Activated naive CD4-positive, alpha-beta T cell treated with anti-CD3 and anti-CD28 coated beads, Interleukin-2, amount 50 U/mL, for 16 hours (primary cell): Measurements from ENCODE around the gene RPTN.

Experiments
- DNase-seq: peaks from one replicate; pipeline ENCODE4 v3.0.0-alpha.2; 2020

RPTN gene, protein sequence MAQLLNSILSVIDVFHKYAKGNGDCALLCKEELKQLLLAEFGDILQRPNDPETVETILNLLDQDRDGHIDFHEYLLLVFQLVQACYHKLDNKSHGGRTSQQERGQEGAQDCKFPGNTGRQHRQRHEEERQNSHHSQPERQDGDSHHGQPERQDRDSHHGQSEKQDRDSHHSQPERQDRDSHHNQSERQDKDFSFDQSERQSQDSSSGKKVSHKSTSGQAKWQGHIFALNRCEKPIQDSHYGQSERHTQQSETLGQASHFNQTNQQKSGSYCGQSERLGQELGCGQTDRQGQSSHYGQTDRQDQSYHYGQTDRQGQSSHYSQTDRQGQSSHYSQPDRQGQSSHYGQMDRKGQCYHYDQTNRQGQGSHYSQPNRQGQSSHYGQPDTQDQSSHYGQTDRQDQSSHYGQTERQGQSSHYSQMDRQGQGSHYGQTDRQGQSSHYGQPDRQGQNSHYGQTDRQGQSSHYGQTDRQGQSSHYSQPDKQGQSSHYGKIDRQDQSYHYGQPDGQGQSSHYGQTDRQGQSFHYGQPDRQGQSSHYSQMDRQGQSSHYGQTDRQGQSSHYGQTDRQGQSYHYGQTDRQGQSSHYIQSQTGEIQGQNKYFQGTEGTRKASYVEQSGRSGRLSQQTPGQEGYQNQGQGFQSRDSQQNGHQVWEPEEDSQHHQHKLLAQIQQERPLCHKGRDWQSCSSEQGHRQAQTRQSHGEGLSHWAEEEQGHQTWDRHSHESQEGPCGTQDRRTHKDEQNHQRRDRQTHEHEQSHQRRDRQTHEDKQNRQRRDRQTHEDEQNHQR

DNA sequence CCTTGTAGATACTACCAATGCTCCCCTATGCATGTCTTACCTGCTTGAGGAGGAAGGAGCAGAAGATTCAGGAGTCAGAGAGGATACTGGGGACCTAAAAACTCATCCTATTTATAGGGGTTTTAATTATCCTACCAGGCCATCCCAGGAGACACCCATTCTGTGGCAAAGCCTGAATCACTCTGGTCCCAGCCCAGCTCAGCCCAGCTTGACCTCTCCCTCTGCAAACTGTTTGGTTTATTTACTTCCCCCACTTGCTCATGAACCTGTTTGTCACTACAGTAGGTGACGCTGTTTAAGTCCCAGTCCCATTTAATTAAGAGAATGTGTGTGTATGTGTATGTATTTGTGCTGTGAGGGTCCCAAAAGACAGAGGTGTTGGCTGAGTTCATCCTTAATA lies at the start of gene RPTN:
Gene RPTN (minus strand): TSS at position 85 of the 400 bp plus-strand sequence. CDS start 1,339 bp downstream, outside the sequence.
- no peak for DNase-seq

DNA sequence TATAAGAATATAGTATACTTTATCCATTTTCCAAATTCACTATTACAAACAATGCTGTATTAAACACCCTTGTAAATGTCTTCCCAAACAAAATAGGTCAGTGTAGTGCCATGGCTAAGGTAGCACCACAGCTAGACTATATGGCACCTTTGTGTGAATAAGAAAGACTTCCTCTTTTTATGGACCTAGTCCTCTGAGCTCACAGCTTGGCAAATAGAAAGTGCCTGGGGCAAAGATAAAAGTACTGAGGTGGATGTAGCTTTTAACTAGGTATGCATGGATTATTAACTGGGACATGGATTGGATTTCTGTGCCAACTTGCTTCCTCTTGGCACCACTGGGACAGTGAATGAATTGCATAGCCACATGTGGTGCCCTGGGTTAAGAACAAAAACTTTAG lies 40.0 kb upstream of the RPTN start:
- no peak for DNase-seq

DNA sequence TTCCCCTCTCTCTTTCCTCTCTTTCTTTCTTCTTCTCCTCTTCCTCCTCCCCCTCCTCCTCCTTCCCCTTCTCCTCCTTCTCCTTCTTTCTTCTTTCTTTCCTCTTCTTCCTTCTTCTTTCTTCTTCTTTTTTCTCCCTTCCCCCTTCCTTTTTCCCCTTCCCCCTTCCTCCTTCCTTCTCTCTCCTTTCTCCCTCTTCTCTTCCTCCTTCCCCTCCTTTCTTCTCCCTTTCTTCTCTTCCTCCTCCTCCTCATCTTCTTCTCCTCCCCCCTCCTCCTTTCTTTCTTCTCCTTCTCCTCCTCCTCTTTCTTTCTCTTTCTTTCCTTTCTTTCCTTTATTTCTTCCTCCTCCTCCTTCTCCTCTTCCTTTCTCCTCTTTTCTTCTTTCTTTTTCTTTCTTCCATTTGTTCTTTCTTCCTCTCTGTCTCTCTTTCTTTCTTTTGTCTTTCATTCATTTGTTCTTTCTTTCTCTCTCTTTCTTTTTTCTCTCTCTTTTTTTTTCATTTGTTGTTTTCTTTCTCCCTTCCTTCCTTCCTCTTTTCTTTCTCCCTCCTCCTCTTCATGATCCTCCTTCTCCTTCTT lies 38.4 kb upstream of the RPTN start:
- DNase-seq, result no peak

DNA sequence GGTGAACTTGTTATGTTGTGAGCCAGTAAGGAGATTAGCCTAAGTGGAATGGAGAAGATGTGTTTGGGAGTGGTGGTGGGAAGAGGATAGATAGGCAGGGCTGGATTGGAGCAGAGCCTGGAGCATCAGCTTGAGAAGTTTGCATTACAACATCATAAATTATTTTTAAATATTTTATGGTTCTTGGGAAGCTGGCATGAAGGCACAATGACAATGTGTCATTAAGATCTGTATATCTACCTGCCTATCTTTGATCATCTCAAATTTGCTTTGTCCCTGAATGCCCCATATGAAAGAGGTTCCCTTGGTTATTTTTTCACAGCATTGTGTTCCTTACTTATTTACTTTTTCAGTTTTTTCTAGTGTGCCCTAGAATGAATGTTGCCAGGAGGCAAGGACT lies 32.7 kb upstream of the RPTN start:
- no peak for DNase-seq

DNA sequence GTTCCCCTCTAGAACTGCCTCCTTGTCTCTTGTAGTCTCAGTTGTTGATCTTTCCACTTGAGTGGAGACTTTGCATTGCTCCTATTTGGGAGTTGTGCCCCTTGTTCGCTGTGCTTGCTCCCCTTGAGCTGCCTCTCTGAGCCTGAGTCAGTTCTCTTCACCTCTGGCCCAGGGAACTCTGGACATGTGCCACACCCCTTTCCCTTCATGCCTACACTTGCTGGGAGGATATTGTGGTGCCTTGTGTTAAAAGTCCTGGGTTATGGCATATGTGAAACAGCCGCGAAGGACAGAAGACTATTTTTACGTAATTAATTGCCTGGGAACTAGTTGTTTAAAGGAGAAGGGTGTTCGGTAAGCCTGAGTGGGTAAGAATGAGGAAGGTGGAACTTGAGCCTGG lies 32.2 kb upstream of the RPTN start:
- DNase-seq, result no peak

DNA sequence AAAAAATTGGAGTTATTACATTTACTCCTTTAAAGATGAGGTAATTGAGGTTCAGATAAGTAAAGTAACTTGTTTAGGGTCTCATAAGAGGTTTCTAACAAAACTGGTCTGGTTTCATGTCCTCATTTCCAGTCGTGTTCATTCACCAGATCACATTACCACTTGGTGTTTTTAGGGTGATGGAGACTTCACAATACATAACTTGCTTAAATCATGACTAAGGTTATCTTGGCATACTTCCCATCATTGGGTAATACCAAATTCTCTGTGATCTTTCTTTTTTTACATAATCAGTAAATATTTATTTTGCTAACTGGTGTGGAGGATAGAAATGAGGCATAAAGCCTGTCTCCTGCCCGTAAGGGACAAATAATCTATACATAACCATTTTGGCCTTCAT lies 31.6 kb upstream of the RPTN start:
- no peak for DNase-seq

DNA sequence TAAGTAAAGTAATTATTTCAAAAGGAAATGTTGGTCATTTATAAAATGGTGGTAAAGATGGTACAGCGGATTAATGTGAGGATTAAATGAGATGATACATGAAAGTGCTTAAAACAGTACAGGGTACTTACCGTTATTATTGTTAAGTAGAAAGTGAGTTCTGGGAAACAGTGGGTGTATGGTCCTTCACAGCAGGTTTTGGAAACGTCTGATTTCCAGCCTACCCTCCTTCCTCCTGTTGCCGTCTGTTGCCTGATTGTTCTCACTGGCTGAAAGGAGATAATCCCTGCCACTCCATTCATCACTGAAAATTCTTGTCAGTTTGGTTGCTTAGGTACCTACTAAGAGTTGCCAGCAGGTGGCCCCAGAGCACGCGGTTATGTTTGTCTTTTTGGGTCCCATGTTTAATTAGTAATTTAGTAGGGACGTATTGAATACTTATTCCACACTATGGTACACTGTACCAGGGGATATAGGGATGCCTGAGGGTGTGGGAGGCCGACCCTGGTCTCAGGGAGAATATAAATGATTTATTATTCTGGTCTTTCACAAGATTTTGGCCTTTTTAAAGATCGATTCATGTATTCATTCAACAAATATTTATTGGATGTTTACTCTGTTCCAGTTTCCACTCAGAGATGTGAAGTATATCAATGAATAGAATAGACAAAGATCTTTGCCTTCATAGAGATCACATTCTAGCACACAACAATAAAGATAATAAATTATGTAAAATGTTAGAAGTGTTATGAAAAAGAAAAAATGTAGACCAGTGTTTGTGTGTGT lies 30.8 kb upstream of the RPTN start:
- peak; percentile 74 for DNase-seq

DNA sequence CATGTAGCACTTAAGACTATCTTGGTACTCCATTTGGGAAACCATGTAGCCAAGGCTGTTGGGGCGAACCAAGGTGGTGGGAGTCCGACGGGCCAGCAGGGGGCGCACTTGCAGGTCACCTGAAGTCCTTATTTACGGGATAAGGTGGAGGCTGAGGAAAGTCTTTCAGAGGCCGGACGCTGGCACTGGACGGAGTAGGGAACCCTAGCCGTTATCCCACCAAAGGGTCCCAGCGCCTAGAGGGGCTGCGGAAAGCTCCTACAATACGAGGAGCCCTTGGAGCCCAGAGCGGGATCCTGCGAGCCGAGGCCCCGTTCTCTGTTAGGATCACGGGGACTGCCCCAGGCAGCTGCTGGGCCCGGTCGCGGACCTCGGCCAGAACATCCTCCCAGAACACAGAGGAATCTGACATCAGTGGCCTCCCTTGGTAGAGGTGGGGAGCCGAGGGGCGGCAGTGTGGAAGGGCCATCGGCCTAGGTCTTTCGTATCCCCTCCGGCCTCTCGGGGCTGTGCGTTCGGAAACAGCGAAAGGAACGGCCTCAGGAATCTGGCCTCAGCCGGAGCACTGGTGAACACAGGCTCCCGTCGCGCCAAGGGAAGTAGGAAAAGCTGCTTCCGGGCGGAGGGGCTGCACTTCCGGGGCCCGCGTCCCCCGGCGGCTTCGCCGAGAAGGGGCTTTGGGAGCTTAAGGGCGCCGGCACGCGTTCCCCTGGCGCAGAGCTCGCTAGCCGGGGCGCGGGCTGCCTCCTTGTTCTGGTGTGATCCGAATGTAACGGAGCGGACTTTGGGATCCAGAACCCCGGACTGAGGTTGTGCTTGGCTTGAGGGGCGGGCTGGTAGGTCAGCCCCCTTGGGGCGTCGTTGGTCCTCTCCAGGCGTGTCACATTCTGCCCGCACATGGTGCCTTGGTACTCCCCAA lies 29.9 kb upstream of the RPTN start:
- peak; percentile 79 for DNase-seq

DNA sequence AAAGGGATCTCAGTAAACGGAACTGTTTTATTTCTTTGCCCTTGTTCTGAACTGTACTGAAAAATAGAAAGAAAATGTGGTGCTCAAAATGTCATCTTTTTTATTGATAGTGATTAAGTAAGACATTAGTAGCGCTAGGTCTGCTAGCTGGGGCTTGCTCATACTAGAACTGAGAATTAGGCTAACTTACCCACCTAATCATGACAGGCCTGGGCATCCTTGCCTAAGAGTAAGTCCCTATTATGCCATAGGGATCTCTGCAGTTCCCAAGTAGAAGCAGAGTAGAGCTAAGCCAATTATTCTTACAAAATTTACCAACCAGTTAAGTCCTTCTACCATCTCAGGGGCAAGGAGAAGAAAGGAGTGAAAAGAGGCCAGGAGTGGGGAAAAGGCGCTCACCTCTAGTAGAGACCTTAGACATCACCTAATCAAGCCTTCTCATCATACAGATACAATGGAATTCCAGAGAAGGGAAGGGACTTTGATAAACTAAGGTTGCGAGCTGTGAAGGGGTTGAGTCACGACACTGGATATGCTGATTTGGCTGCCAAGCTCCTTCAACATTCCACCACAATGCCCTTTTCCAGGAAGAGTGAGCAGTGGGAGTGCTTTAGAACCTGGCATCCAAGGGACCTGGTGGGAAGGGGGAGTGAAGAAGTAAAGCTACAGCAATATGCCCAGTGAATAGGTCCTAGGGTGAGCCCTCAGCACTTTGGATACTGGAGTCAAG lies 27.7 kb upstream of the RPTN start:
- no peak for DNase-seq

DNA sequence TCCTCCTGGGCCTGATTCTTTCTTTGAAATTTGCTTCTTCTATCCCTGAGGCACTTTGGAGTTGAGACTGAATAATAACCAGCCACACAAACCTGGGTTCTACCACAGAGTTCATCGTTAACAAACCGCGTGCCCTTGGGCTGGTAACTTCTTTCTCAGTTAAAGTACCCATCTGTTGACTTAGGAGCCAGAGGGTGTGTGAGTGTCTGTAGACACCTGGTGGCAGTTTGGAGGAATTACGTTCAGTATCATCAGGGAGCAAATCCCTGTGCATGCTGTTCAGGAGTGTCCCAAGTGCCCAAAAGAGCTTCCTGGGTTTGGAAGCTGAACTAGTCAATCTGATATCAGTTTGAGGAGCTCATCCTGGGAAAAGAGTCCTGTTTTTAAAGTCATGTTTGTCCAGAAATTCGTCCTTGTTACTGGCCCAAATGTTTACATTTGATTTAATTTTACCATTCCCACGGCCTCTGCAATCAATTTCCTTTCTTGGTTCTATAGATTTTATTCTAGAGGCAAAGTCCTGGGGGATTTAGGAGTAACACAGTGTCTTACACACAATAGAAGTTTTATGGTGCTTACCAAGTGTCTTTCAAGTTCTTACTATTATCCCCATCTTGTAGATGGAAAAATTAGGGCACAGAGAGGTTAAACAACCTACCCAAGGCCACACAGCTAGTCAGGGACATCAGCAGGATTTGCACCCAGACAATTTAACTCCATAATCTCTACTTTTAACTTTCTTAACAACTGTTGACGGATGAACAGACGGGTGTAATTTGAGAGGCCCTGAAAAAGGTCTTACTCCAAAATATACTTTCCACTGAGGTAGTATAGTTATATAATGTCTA lies 26.7 kb upstream of the RPTN start:
- DNase-seq, result peak; percentile 16

DNA sequence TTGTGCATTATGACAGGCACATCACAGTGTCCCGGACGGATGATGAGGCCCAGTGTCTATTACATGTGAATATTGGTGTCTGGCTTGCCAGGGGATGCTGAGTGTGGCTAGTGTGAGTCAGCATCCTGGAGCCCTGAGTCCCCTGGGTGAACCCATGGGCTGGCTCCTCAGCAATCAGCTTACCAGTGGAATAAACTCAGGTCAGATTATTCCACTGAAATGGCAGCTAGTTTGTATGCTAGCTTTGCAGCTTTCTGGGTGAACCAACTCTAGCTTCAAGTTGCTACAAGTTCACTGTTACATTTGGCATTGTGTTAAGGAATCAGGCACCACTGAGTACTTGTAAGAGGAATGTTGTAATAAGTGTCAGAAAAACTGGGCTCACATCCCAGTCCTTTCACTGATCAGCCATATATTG lies 23.9 kb upstream of the RPTN start:
- no peak for DNase-seq

DNA sequence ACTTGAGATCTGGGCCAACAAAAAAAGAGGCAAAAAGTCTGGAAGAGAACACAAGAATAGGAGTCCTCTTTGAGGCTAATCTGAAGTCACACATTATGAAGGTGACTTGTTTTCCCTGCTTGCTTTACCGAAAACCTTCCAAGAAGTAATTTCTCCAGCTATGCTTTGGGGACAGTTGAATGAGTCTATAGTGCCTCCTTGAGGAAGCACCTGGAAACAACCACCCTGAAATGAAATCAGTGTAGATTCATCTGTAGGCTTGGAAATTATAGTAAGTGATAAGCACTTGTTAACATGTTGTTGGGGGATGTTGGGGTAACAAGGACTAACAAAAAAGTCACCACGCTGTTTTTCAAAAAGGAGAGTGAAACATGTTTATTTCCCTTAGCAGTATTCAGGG lies 23.4 kb upstream of the RPTN start:
- no peak for DNase-seq

DNA sequence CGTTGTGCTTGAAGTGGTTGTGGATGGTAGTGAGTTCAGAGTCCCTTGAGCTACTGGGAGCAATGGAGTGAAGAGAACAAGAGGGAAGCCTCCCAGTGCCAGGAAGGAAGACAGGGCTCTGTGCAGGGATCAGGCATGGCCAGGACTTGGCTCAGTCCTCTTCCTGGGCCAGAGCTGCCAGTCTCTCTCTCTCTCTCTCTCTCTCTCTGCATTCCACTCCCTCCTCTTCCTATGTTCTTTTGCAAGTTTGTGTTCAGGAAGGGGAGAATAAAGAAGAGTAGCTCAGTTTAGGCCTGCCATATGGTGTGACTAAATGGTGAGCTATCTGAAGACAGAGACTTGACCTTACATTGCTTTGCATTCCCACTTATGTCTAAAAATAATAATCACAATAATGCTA lies 20.5 kb upstream of the RPTN start:
- DNase-seq, result no peak

DNA sequence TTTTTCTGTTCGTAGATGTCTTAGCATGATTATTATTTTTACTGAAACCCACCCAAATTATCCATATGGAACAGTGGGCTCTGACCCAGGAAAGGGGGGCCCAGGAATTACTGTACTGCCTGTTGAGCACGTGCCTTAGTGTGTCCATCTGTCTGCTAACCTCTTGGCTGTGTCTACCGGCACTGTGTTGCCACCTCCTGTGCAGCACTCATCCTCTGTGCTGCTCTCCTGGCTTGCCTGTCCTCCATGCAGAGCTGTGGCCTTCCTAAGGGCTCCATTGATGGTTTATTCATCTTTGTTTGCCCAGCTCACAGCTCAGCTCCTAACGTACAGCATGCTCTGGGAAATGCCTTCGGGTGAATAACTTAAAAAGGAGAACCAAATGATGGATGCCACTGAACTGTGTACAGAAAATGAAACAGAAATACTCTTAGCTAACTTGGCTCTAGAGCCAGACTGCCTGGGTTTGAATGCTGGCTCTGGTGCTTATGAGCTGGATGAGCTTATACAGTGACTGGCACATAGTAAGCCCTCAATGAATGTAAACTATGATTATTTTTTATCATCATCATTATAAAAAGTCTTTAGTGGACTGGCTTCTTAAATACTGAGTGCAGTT lies 11.4 kb upstream of the RPTN start:
- DNase-seq, result no peak

DNA sequence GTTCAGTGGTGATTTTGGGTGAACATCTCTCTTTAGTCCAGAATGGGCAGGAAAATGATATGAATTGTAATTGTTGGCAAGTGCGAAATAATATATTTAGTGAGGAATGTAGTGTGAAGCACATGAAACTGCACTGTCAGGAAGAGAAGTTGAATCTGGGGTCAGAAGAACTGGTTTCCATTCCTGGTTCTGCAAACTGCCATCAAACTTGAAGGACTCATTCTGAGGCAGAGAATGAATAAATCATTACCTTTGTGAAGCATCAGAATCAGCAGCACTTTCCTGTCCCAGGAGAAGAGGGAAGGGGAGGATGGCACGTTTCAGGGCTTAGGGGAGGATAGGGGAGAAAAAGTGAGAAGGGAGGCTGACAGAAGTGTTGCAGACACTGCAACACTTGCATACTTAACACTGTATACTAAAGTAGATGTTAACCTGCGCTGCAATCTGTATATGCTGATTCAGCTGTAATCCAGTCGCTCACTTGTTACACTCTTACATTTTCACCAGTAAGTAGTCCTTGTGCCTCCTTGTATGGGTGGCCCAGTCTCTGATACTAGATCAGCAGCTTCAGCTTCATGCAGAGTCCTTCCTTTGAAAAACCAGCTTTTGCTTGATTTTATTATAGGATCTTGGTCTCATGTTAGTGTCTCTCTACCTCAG lies 10.5 kb upstream of the RPTN start:
- DNase-seq, result no peak

DNA sequence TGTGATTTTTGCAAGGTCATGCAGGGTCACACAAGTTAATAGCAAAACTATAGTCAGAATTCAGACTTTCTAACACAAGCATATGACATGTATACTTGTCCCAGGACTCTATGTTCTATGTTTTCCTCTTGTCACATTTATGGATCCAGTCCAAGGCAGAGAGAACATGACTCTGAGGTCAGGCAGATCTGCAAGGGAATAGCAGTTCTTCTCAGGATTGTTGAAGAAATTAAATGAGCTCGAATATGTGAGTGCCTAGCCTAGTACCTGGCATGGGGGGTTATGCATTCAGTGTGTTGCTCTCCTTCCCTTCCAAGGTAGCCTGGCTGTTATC lies 9.5 kb upstream of the RPTN start:
- DNase-seq, result no peak

DNA sequence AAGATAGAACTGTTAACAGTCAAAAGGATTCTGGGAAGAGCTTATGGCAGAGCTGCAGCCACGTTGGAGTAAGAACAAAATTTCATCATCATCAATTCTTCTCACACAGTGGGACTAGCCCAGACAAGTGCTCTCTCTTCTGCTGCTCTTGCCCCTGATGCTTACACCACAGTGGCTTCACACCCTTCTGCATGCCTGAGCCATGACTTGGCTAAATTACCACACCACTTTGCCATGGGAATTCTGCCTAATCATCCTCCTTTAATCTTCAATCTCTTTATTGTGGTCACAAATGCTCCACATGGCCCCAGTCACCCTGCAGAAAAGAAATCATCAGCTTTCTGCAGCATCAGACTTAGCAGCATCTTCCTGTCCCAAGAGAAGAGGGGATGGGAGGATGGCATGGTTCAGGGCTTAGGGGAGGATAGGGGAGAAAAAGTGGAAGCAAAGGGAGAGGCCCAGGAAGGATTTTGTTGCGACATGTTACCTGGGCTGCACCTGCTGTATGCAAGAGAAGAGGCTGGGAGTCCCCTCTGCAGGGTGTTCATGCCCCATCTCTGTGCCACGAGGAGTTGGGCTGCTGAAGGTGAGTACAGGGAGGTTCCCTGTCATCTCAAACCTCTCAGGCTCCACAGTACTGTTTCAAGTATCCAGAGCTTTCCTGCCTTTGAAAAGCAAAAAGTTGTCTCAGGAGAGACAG lies 9.0 kb upstream of the RPTN start:
- no peak for DNase-seq

DNA sequence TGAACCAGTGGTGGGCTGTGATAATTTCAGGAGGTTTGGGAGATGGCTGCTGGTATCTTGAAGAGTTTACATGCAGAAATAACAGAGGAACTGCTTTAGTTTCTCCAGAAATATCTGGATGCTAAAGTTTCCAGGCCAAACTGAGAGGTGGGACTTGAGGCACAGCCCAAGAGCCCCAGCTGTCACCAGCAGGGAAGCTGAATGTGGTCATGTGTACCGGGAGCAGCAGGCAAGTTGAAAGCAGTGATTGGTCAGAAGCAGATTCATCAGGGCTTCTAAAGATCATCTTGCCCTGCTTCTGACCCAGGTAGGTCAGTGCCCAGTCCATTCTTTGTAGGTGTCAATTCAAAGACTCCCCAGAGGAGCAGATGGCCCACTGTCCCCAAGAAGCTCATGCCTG lies 7.9 kb upstream of the RPTN start:
- DNase-seq, result no peak
